PC-9 (cell line): ENCODE results near the gene NBEA.

ENCODE experiments used
- CTCF ChIP-seq: fragments of 200-600 bp; sonication (generic); conservative IDR thresholded peaks from 2 replicates; pipeline ENCODE4 v1.6.1; 2017; ENCODE audit warnings: mixed run types, antibody characterized with exemption, mild to moderate bottlenecking, moderate library complexity
- EZH2 ChIP-seq: fragments of 200-600 bp; sonication (generic); IDR thresholded peaks from 2 replicates; pipeline ENCODE4 v1.8.0; 2017; ENCODE audit warnings: antibody characterized with exemption, low read depth

GRCh38 chr13:34939771-34940170 is 2.3 kb upstream of the NBEA start:
- TF ChIP-seq CTCF (no peak), EZH2 (no peak)
